Activated CD8-positive, alpha-beta memory T cell treated with anti-CD3 and anti-CD28 coated beads, Interleukin-2, amount 50 U/mL, for 24 hours (primary cell): ENCODE data around the gene ZSCAN10.

Source experiments
- DNase-seq: peaks from one replicate; pipeline ENCODE4 v3.0.0-alpha.2; 2020; ENCODE audit errors: extremely low read depth

ZSCAN10 gene

DNA sequence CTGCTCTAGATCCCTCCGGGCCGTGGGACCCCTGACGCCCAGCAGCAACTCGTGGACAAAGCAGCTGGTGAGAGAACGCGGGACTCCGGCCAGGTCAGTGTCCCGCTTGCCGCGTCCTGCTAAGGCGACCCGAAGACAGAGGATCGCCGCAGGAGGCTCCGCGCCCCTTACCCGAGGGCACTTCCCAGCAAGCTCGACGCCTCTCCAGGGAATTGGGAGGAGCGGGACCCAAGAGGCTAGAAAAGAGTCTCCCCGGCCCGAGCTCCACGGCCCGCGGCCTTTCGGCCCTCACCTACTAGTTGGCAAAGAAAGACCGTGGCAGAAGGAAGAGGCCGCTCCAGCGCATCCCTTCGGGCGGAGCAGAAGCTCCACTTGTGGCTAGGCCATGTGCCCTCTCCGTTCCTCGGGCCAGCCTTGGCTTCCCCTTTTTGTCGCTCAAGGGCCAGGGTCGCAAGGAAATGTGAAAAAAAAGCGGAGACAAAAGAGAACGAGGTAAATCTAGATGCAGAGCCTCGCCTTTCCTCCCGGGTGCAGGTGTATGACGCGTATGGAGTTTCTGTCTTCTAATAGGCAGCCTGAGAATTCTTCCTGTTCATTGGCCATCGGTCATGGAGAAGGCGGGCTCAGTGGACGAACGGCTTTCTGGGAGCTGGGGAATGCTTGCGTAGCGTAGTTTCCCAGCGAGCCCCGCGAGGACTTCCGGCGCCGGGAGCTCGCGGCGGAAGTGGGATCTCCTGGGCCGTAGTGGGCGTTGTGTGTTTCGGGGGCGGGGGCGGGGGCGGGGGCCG lies 35.4 kb upstream of the ZSCAN10 start, which contains the start of gene ZNF213:
ZNF213 (plus strand) TSS at position 692 of the 788 bp plus-strand sequence. CDS start 2,252 bp downstream, outside the sequence.
- DNase-seq: peak; percentile 88

DNA sequence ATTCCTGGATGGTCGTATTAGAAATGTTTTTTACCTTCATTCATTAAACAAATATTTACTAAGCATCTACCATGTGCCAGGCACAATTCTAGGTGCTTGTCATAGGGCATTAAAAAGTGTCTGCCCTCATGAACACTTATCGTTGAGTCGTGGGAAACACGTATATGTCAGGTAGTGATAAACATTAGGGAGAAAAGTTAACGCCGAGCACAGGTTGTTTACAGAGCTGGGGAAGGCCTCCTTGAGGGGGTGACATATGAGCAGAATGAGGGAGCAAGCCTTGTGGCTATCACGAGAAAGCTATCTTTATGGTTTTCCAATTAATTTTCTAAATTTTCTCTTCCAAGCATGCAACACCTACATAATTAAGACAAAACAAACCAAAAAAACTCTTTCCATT lies 34.8 kb upstream of the ZSCAN10 start:
- no peak for DNase-seq

DNA sequence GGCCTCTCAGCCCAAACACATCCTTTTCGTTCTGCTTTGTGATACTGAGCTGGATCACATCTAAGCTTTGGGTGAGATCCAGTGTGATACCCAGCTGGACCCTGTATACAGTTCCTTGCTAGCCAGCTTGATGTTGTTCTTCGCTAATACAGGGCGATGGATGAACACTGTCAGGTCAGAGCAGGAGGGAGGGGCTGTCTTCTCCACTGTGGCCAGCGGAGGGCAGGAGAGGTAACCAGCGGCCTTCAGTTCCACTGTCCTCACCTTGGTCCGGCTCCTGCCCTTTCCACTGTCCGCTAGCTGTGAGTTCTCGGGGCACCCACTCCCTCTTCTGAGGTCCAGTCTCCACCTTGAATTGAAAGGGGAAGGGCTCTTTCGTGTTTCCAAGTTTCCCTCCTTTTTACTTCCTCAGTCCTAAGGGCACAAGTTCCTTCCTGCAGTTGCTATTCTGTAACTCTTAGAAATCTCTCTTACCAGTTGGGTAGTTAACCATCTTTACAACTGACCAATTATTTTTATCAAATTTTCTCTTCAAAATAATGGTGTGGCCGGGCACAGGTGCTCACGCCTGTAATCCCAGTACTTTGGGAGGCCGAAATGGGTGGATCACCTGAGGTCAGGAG lies 32.8 kb upstream of the ZSCAN10 start:
- DNase-seq: no peak

DNA sequence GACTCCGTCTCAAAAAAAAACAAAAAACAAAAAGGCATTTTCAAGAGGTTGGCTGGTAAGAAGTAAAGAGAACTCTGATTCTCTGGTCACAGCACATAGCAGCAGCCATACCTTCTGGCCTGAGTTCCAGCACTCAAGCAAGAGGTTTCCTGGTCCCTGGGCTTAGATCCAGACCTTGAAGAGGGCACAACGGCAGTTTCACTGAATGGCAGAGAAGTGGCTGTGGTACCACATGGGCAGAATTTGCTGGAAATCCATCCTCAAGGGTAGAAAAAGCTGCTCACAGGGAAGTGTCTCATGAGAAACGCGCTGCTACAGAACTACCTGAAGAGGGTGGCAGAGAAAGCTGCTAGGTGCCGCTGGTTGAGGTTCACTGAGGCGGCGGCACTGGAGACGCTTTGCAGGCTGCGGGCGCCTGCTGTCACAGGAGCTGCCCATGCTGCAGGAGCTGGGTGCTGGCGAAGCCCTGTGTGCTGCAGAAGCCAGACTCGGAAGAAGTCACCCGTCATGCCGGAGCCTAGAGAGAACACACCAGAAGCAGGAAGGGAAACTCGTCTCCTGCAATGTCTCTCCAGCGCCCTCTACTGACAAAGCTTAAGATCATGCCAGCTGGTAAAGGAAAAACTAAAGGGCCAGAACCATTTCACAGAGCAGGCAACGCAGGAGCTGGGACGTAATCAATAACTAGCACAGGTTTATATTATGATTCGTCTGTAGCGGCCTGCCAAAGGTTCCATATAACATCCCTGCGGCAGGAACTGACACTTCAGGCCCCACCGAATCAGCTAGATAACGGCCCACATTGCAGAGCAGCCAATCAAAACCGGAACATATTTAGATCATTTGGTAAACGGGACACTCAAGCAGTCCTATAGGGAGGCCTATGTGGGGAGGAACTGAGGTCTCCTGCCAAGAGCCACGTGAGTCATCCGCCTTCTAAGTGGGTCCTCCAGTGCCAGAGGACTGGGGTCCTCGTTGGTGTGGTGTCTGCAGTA lies 30.3 kb upstream of the ZSCAN10 start:
- DNase-seq: no peak

DNA sequence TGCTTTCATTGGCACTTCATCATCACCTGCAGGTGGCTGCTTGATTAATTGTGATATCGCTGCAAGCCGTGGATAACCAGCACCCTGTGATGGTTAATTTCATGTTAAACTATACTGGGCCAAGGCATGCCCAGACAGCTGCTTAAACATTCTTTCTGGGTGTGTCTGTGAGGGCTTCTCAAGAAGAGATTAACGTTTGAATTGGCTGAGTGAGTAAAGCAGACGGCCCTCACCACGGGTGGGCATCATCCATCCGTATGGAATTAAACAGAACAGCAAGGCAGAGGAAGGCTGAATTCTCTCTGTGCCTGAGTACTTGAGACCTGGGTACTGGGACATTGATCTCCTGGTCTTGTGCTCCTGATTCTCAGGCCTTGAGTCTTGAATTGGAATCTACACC lies 28.7 kb upstream of the ZSCAN10 start:
- no peak for DNase-seq

DNA sequence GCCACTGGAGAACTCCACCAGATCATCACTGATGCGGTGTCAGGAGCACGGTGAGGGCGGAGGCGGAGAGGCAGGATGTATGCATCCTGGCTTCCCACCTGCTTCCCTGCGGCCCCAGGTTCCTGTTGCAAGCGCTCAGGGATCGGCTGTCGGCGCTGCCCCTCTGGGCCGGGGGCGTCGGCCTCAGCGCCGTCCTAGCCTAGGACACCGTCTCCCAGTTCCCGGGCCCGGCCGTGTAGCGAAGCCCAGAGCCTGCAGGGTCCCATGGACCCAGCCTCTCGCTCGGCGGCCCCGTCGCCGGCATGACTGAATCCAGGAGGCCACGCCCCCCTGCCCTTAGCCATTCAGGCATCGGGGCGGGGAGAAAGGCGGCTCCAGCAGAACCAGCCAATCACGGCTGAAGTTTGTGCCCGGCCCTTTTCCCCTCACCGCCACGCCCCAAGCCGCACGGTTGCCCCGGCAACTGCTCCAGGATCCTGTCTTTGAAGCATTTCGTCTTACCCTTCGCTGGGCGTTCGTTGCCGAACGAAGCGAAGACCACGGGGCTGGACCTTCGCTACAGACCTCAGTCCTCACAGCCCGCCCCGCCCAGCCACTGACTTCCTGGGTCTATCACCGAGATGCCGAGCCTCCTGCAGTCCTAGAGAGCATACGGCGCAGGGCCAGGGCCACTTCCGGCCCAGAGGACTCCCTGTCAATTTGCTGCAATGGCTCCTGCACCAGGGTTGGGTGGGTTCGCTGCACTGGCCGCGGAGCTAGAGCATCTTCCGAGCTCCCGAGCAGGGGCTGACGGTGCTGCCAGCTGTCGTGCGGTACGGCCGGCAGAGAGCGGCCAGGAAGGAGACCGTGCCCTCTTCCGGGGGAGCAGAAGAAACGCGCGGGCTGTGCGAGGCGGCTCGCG lies 25.1 kb upstream of the ZSCAN10 start:
- DNase-seq: peak; percentile 90

DNA sequence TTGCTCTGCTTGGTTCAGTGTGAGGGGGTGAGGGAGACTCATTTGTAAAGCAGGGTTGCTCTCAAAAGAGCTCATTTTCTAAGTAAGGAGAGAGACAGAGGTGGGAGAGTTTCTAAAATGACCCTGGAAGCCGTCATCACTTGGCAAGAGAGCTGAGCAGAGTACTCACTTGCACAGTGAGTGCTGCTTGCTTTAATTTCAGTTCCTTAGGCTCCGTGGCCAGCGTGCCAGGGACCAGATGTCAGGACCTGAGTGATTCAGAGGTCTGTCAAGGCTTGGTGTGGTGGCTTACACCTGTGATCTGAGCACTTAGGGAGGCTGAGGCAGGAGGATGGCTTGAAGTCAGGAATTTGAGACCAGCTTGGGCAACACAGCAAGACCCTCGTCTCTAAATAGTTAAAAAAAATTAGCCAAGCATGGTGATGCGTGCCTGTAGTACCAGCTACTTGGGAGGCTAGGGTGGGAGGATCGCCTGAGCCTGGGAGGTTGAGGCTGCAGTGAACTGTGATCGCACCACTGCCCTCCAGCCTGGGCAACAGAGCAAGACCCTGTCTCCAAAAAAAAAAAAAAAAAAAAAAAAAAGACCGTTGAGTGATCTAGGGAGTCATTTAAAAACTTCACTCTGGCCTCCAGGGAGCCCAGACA lies 24.0 kb upstream of the ZSCAN10 start:
- no peak for DNase-seq

DNA sequence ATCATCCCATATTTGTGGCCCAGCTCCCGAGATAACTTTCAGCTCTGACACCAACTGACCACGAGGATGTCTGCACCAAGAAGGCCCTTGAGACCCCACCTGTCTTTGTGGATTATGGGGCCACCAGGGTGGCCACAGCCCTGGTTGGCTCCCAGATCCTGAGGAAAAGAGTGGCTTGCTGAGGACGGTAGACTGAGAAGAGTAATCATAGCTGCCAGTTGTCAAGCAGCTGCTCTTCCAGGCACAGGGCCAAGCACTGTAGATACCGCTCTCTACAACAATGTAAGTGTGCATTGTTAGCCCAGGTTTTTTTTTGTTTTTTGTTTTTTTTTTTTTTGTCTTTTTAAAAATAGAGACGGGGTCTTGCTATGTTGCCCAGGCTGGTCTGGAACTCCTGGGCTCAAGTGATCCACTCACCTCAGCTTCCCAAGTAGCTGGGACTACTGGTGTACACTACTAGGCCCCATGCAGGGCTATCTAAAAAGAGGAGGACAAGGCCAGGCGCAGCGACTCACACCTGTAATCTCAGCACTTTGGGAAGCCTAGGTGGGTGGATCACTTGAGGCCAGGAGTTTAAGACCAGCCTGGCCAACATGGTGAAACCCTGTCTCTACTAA lies 22.9 kb upstream of the ZSCAN10 start:
- DNase-seq: no peak

DNA sequence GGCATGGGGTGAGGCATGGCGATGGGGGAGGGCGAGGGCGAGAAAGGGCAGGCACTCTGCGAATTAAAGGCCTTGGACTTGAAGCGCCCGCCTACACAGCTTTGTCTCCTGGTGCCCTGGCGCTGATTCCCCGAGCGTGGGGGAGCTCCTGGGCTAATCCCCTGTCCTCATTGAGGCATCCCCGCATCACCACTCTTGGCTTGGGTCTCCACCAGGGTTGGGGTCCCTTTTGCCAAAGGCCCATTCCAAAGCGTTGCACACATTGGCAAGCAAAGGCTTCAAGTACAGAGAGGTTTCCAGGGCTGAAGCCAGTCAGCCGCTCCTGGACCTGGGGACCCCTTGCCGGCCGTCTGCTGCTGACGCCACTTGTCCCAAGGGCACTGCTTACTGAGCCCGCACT lies 21.3 kb upstream of the ZSCAN10 start:
- no peak for DNase-seq

DNA sequence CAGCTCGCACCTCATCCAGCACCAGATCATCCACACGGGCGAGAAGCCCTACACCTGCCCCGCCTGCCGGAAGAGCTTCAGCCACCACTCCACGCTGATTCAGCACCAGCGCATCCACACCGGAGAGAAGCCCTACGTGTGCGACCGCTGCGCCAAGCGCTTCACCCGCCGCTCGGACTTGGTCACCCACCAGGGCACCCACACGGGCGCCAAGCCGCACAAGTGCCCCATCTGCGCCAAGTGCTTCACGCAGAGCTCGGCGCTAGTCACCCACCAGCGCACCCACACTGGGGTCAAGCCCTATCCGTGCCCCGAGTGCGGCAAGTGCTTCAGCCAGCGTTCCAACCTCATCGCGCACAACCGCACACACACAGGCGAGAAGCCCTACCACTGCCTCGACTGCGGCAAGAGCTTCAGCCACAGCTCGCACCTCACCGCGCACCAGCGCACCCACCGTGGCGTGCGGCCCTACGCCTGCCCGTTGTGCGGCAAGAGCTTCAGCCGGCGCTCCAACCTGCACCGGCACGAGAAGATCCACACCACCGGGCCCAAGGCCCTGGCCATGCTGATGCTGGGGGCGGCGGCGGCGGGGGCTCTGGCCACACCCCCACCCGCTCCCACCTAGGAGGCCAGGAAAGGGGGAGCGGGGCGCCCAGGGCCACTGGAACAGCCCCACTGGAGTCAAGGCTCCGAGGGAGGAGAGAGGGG lies 20.8 kb upstream of the ZSCAN10 start:
- no peak for DNase-seq

DNA sequence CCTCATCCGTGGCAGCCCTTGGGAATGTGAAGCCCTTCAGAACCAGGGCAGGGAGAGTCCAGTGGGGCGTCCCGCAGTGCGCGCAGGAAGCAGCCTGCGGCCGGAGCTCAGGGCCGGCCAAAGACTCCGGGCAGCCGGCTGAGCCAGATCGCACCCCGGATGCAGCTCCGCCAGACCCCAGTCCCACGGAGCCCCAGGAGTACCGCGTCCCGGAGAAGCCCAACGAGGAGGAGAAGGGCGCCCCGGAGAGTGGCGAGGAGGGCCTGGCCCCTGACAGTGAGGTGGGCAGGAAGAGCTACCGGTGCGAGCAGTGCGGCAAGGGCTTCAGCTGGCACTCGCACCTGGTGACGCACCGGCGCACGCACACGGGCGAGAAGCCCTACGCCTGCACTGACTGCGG lies 20.2 kb upstream of the ZSCAN10 start:
- no peak for DNase-seq

DNA sequence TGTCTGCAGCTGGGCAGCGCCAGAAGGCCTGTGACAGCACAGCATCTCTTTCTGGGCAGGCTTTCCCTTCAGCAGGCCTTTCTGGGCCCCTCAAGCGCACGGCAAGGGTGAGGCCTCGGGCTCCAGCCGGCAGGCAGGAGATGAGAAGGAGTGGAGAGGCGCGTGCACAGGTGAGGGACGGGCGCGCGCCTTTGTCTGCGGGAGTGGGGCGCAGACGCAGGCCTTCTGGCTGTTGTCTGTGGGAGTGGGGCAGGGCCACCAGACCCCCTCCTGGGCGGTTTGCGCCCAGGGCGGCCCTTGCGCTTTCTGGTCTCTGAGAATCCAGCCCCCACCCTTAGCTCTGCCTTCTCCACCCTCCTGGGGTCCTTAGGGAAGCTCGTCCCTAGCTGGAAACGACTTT lies 19.8 kb upstream of the ZSCAN10 start:
- DNase-seq: no peak

DNA sequence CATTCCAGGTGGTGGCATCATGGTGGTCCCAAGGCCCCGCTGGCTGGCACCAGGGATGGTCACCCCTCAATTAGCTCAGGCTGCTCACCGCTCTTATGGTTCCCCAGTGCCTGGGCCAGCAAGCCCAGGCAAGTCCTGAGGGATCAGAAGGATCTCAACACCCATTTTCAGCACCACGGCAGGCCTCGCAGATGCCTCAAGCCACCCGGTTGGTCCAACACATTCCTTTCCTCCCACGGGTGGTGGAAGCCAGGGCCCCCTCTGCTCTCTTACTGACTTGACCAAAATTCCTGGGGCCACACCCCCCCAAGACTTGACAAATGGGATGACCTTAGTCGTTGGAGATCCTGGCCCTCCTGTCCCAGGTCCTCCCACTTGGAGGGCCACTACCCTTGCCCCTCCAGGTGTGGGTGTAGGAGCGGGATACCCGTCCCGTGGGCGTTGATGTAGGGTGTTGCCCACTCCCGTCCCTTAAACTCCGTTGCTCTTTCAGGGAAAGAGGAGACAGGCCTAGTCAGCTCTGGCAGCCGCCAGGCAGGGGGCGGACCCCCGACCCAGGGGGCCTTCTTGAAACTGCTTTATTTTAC lies 19.2 kb upstream of the ZSCAN10 start:
- no peak for DNase-seq

DNA sequence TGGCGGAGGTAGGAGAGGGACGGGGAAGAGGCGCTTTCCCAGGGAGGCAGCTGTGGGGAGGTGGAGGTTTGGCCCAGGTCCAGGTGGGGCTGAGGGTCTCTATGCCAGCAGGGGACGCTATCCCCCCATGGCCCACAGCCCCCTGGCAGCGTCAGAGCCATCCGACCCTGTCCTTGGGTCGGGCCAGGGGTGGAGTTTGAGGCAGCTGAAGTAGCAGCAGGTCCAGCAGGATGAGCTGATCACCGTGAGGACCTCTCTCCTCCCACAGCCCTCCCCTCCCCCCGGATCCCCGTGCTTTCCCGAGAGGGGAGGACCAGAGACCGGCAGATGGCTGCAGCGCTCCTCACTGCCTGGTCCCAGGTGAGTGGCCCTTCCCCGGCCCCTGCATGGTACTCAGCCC lies 16.5 kb upstream of the ZSCAN10 start:
- no peak for DNase-seq

DNA sequence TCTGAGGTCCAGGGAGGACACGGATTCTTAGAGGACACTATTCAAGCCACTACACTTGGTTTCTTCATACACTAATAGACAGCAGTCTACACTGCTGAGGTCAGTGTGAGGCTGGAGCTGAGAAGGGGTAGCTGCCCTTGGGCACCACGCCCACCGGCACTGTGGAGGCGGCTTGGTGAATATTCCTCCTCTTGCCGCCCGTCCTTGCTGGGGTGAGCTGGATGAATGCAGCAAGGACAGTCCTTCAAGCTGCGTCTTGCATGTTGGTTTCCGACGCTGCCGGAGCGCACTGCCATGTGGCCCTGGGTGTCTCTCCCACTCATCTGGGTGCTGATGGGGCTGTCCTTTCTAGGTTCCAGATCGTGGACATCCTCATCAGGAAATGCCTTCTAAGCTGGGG lies 15.9 kb upstream of the ZSCAN10 start:
- no peak for DNase-seq

DNA sequence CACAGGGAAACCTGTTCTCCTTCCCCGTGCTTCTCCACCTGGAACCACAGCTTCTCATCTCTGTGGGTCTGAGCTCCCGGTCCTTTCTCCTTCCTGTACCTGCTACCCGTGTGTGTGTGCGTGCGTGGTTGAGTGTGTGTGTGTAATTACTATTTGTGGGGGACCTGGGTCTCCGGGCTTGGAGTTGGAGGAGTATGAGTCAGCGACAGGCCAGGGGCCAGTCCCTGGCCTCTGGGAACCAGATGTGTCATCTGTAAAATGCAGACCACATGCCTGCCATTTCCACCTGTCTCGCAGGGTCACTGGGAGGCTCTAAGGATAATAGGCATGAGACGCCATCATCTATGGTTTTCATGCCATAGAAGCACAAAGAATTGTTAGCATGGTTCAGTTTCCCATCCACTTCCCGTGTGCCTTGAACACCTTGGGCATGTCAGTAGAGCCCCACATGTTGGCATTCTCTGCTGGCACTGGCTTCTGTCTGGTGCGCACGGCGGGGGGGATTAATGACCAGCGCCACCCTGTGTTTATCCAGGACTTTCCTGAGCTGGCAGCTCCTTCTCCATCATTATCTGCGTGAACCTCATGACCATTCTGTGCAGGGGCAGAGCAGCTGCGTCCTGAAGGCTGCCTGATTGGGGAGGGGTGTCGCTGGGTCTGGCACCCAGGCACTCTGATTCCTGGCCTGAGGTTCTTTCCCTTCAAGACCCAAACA lies 14.8 kb upstream of the ZSCAN10 start:
- DNase-seq: no peak

DNA sequence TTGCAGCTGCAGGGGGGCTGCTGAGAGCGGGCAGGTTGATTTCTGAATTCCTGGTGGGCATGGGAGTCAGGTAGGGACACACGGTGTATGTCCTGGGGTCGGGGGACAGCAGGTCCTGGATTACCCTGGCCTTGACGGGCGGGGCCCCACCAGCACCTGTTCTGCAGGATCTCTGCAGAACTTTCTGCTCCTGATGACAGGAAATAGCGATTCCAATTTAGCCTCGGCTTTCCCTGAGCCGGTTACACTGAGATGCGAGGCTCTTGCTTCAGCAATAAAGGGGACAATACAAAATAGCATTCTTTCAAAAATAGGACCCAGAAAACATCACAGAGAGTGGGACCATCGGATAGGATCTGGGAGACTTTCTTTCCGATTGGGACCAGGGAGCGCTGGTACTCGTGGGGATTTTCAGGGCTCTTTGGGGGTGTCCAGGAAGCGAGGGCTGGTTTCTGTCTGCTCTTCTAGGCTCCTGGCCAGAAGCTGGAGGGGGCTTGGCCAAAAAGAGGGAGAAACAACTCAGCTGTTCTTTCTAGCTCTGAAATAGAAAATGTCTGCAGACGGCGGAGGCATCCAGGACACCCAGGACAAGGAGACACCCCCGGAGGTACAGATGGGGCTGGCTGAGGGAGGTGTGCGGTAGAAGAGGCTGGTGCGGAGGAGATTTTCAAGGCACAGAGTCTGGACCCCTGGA lies 13.9 kb upstream of the ZSCAN10 start:
- no peak for DNase-seq
